Measurements from ENCODE around the gene DNAH17. TPM values are rescaled to one million over a fixed set of nuclear protein-coding genes. Genes with fewer than 3 reads are reported as not detected.

DNAH17 gene
- total and polyA plus RNA-seq, 2 of the 13 experiments (the other 11 are each of a cell fraction or from before 2014, with no cell fraction given) = 0.86 to 1.6 TPM

GRCh38 chr17:78601577-78602190 lies 24.5 kb upstream of the DNAH17 start (continued):
- TF ChIP-seq ZBED4 (CRISPR knock-in tag; IDR thresholded peaks at IDR 0.05; ENCODE audit: borderline replicate concordance) (peak; percentile 91; the same call in 1 of the 2 replicates), EHMT2 (IDR thresholded peaks at IDR 0.05; ENCODE audit: borderline replicate concordance, low read depth, low read length) (0 out of 2 replicates have a peak, but pooled peaks have one; percentile 14), ZNF546 (CRISPR knock-in tag; conservative IDR thresholded peaks at IDR 0.05) (no peak), ZNF569 (CRISPR knock-in tag; IDR thresholded peaks at IDR 0.05; ENCODE audit: borderline replicate concordance) (no peak), ZNF382 (CRISPR knock-in tag; IDR thresholded peaks at IDR 0.05; ENCODE audit: borderline replicate concordance) (no peak), STAT5B (CRISPR knock-in tag; IDR thresholded peaks at IDR 0.05) (0 out of 2 replicates have a peak, but pooled peaks have one; percentile 38), ZNF138 (CRISPR knock-in tag; IDR thresholded peaks at IDR 0.05; ENCODE audit: low read depth) (no peak), U2AF2 (IDR thresholded peaks at IDR 0.05; ENCODE audit: low read depth, low read length) (no peak), ZBTB44 (CRISPR knock-in tag; IDR thresholded peaks at IDR 0.05) (no peak), NR2F1 (CRISPR knock-in tag; IDR thresholded peaks at IDR 0.05) (peak; percentile 74 to 88), PHF20 (CRISPR knock-in tag; IDR thresholded peaks at IDR 0.05) (peak; percentile 34; the same call in 1 of the 2 replicates), RFXAP (CRISPR knock-in tag; IDR thresholded peaks at IDR 0.05; ENCODE audit: borderline replicate concordance) (peak; percentile 86; the same call in 1 of the 2 replicates), ZBTB21 (CRISPR knock-in tag; IDR thresholded peaks at IDR 0.05) (peak; percentile 92), BCL6 (CRISPR knock-in tag; IDR thresholded peaks at IDR 0.05) (peak; percentile 97), E2F1 (CRISPR knock-in tag; IDR thresholded peaks at IDR 0.05) (peak; percentile 43; the same call in 1 of the 2 replicates), ZBTB3 (CRISPR knock-in tag; IDR thresholded peaks at IDR 0.05; ENCODE audit: borderline replicate concordance, low read depth) (peak; percentile 87), POLR2A (IDR thresholded peaks at IDR 0.05; ENCODE audit: insufficient read depth in 1 of 2, low read depth in 2 of 2, low read length in 2 of 2) (peak in 1 of 2 experiments; percentile 21; a peak in 1 of 4 replicates), ZNF264 (CRISPR knock-in tag; IDR thresholded peaks at IDR 0.05) (peak; percentile 75), ZNF570 (CRISPR knock-in tag; IDR thresholded peaks at IDR 0.05; ENCODE audit: borderline replicate concordance) (no peak), ETV6 (CRISPR knock-in tag; conservative IDR thresholded peaks at IDR 0.05) (peak; percentile 82; the same call in 1 of the 2 replicates), NFE2L1 (CRISPR knock-in tag; IDR thresholded peaks at IDR 0.05; ENCODE audit: borderline replicate concordance) (no peak), ZNF329 (CRISPR knock-in tag; IDR thresholded peaks at IDR 0.05; ENCODE audit: low read depth) (no peak), RFX5 (IDR thresholded peaks at IDR 0.05; ENCODE audit: low read depth, low read length) (no peak)
- TF ChIP-seq, protein P1, sequence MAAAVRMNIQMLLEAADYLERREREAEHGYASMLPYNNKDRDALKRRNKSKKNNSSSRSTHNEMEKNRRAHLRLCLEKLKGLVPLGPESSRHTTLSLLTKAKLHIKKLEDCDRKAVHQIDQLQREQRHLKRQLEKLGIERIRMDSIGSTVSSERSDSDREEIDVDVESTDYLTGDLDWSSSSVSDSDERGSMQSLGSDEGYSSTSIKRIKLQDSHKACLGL (CRISPR knock-in tag; IDR thresholded peaks at IDR 0.05) = no peak

All from HepG2 (cell line).